Measurements from ENCODE around the gene CORO2B. TPM values are rescaled to one million over a fixed set of nuclear protein-coding genes. Genes with fewer than 3 reads are reported as not detected.

Gene CORO2B
- total and polyA plus RNA-seq, 9 of the 15 experiments (the other 6 are each of a cell fraction or from before 2014, with no cell fraction given) = not detected

DNA sequence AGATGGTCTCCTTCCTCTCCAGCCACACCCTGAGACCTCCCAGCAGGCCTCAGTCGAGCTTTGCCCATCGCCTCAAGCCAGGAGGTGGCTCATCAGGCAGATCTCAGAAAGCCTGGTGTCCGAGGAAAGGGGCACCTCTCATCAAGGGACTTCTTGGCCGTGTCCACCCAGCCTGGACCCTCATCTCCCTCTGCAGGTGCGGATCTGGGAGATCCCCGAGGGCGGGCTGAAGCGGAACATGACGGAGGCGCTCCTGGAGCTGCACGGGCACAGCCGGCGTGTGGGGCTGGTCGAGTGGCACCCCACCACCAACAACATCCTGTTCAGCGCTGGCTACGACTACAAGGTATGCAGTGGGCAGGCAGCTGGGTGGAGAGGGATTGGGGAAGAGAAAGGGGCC lies 131.7 kb downstream of the CORO2B start:
- CTCF ChIA-PET (ENCODE audit: low intra/inter-chr PET ratio) = no interaction called here

More for the DNA sequence above, 131.7 kb downstream of the CORO2B start:
- TF ChIP-seq GTF2B (IDR thresholded peaks at IDR 0.05; ENCODE audit: extremely low read depth, insufficient read length) = no peak
- TF ChIP-seq, protein P1, sequence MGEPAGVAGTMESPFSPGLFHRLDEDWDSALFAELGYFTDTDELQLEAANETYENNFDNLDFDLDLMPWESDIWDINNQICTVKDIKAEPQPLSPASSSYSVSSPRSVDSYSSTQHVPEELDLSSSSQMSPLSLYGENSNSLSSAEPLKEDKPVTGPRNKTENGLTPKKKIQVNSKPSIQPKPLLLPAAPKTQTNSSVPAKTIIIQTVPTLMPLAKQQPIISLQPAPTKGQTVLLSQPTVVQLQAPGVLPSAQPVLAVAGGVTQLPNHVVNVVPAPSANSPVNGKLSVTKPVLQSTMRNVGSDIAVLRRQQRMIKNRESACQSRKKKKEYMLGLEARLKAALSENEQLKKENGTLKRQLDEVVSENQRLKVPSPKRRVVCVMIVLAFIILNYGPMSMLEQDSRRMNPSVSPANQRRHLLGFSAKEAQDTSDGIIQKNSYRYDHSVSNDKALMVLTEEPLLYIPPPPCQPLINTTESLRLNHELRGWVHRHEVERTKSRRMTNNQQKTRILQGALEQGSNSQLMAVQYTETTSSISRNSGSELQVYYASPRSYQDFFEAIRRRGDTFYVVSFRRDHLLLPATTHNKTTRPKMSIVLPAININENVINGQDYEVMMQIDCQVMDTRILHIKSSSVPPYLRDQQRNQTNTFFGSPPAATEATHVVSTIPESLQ (CRISPR knock-in tag; IDR thresholded peaks at IDR 0.05) = no peak
- Histone ChIP-seq H4K20me1 (replicated peaks; ENCODE audit: control insufficient read depth, insufficient read depth, low read length) (peaks cover 3% of the 10 kb centered on the region; the same call in 1 of the 2 replicates), H3K9me3 (replicated peaks; ENCODE audit: control insufficient read depth, insufficient read depth, low read depth, low read length) (no peaks in the 10 kb centered on the region), H3K4me3 (no peak overlapping the region), H2AFZ (ENCODE audit: low read depth, low read length) (no peak overlapping the region), H3K4me1 (replicated peaks in 1 of 2; ENCODE audit: control insufficient read depth in 2 of 2, insufficient read depth in 2 of 2, low read length in 2 of 2) (peaks cover 0 to 3% of the 10 kb centered on the region in 2 experiments; a peak in 1 of 5 replicates), H3K27ac (ENCODE audit: extremely low read depth, low read depth, low read length) (no peak overlapping the region), H3K4me2 (ENCODE audit: insufficient read depth, low read length) (no peak overlapping the region), H3K36me3 (ENCODE audit: control insufficient read depth, insufficient read depth, low read length) (no peaks in the 10 kb centered on the region), H3K79me2 (ENCODE audit: control insufficient read depth, insufficient read depth, low read length) (no peaks in the 10 kb centered on the region), H3K9me1 (ENCODE audit: control insufficient read depth, insufficient read depth, low read length) (no peaks in the 10 kb centered on the region), H3K9ac (ENCODE audit: insufficient read depth in 1 of 2, low read depth in 2 of 2, low read length in 2 of 2) (no peak overlapping the region), H3K27me3 (ENCODE audit: control insufficient read depth in 2 of 2, insufficient read depth in 2 of 2, low read length in 2 of 2) (peaks cover 6 to 59% of the 10 kb centered on the region in 2 experiments; a peak in 4 of 5 replicates)
- intact Hi-C loops (cut with micrococcal nuclease) (no loop called here), in situ Hi-C loops (cut with MboI) (no loop called here)
- no peak for FAIRE-seq
- BruUV-seq (replicated peaks) = no TSS peak
- no peak for DNase-seq (ENCODE audit: extremely low read depth in 1 of 4, low spot score in 3 of 4)
- no peak for ATAC-seq
- POLR2A ChIA-PET = no interaction called here
- WGBS (ENCODE audit: insufficient coverage, low coverage, missing lambda C conversion rate) = 7% methylated on average over 13 of the region's 16 CpGs

Measured in K562 (cell line).